Dermis blood vessel endothelial cell (primary cell): ENCODE data around the gene ASTN2. TPM values are rescaled to one million over a fixed set of nuclear protein-coding genes. Genes with fewer than 3 reads are reported as not detected.

Source experiments
- DNase-seq: peaks from one replicate; pipeline ENCODE4 v3.0.0; 2010
- total RNA-seq: library from RNA; depleted of rRNA; stranded (reverse); fragments of >200 nt; gene quantifications from 2 replicates; pipeline ENCODE4 v1.2.3, GENCODE V29; 2014

The ASTN2 gene
- total RNA-seq, 1 donor from 2014 or later: 1.9 TPM

DNA sequence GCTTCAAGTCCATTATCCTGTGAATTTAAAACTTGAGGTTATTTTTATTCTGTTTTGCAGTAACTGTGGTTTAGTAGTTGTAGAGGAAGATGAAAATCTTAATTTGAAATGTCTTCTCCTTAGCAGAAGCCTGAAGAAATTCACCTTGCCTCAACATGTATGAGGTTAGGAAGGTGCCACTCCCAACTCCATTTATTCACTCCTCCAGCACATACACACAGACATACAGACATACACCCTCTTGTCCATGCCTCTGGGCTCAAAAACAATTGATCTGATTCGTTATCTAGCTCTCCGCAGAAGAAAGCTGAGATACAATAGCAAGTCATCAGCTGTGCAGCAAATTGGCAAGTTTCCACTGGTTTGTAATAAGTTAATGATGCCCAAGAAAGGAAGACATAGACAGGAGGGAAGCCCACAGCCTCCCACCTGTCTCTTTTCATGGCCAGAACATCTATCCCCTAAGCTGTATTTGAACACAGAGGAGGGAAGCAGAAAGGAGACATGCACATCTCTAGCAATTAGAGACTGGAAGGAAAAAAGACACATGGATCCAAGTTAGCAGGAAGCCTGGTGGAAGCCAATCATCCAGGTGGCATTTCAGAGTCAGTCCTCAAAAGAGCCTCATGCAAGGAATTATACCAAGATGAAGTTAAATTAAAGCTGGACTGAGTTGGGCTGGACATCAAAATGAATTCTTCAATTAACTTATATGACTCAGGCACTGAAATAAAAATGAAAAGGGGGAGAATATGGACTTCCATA is 257.9 kb downstream of the ASTN2 start:
- no peak for DNase-seq

DNA sequence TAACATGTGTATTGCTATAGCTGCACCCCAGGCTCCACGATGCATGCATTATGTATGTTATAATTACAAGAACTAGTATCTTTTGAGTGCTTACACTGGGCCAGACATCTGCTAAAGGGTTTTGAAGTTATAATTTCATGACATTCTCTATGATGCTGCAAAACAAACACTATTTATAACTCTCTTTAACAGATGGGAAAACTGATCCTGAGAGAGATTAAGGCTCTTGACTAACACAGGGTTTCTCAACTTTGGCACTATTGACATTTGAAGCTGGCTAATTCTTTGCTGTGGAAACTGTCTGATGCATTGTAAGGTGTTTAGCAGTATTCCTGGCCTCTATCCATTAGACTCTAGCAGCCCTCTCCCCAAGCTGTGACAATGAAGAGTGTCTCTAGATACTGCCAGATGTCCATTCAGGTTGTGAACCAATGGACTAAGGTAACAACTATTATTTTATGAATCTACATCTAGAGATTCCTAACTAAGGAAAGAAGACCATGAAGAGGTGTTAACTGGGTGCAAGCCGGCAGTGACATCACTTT is 258.6 kb downstream of the ASTN2 start:
- DNase-seq: no peak

DNA sequence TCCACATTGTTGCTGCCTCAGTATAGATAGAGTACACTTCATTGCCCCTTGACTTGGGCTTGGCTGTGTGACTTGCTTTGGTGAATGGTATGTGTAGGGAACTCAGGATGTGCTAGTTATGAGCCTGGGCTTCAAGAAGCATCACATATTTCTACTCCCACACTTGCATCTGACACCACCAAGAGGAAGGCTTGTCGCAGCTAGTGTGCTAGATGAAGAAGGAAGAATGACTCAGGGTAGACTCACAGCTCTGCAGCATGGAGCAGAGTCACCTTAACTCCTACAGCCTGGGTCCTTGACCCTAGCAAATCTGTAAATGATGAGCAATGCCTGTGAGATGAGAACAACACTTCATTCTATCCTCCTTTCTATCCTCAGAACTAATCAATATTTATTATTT is 261.8 kb downstream of the ASTN2 start:
- DNase-seq: no peak

DNA sequence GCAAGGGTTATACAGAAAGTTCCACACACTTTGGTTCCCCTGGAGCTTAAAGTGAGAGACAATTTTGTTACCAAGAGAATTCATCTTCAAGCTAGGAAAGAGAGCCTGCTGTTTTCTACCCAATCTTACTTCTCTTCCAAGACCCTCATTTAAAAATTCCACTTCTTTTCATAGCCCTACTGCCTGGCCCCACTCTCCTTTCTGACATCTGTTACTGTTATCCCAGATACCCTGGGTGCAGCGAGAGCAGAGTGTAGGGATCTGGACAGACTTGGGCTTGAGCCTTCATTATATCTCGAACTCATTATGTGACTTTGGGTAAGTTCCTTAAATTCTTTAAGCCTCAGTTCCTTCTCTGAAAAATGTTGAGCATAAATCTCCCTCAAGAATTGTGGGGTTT is 263.1 kb downstream of the ASTN2 start:
- no peak for DNase-seq

DNA sequence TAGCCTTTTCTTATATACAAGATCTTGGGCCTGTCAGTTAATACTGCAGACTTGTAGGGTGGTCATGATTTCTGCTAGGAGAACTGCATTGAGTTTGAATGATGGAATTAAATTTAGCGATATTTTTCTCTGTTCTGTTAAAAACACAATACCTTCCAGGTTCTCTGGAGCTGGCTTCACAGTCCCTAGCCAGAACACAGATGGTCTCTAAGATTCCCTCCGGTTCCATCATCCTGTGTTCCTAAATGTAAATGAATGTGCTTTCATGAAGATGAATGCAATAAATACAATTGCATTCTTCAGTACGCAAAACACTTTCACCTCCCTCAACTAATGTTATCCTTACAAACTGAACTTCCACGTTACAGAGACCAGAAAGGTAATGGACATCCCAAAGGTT is 264.9 kb downstream of the ASTN2 start:
- DNase-seq: no peak

DNA sequence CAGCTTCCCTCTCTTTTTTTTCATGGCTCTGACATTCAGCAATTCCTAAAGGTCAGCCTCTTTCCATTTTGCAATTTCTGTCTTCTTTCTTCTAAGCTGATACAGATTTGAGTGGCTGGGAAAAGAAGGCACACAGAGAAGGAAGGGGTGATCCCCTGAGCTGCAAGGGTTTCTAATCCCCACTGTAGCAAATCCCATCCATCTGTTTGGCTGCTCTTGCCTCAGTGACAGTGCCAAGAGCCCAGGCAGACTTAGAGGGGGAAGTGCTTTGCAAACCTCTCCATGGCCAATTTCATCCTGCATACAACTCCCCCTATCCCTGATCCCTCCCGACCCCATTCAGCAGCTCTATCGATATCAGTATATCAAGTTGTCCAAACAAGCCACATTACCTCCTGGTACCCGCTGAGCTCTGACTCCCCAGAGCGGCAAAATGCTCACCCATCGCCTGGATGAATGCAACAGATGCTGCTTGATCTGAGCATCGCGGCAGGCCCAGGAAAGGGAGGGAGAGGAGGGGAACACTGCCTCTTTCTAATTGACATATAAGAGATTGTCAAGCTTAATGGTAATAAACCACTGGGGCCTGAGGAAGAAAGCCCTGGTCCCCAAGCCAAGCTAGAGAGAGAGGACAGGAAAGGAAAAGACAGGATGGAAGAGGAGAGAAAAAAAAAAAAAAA is 268.9 kb downstream of the ASTN2 start:
- no peak for DNase-seq

DNA sequence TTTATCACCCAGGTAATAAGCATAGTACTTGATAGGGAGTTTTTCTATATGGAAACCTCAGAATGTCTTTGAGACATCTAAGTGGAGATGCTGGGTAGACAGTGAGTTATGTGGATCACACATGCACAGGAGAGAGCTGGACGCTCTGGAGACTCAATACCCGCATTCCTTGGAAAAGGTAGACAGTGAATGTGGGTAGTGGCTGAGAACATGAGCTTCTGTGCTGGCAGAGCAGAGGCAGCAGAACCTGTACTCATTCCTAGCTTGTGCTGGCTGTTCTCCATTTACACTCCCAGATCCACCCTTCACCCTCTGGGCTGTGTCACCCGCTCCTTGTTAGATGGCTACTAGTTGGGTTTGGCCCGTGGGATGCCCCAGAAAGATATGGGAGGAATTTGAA is 269.8 kb downstream of the ASTN2 start:
- DNase-seq: no peak

DNA sequence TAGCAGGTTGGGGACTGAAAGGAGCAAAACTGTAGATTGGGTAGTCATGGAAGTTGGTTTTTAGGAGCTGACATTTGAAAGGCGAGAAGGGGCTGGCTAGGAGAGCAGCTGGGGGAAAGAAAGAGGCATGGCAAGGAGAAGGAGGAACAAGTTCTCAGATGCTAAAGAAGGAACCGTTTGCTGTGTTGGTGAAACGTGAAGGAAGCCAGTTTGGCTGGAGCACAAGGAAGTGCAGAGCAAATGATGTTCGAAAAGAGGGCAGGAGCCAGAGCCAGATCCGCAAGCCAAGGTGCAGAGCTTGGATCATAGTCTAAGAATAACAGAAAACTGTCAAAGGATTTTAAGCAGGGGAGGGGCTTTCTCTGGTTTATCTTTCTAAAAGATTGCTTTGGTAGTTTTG is 276.6 kb downstream of the ASTN2 start:
- no peak for DNase-seq

DNA sequence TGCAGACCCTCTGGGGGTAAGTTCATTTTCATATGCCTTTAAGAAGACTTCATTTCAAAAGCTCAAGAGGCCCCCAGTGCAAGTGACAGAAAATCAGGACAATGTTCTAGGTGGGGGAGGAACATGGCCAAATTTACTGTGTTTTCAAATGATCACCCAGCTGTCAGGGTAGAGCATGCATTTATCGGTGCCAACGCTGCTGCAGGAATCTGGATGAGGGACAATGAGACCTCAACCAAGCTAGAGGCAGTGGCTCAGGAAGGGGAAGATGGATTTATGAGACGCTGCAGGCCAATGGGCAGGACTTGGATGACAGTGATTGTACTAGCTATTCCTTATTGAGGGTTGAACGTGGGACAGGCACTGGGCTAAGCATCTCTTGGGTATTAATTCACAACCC is 278.4 kb downstream of the ASTN2 start:
- DNase-seq: no peak

DNA sequence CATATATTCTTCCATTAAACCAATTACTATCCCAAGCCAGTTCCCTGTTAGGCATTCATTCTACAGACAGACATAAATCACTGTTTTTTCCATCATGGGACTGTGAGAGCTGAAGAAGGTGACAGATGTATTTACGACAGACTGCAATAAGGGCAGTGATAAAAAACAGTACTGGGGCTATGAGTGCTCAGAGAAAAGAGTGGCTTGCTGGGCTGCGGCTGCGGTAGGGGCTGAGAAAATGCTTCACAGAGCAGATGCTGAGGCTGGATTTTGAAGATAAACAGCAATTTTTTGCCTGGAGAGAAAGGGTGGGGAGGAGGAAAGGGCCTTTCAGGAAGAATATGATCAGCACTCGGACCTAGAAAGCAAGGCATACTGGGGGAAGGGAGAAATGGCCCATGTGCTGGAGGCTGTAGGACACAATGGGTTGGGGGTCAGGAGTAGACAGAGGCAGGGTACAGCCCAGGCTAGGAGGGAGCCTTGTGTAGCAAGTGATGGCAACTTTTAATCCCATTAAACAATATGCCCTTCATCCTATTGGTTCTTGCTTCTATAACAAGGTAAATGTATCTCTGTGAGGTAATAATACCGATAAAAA is 279.3 kb downstream of the ASTN2 start:
- DNase-seq: no peak

DNA sequence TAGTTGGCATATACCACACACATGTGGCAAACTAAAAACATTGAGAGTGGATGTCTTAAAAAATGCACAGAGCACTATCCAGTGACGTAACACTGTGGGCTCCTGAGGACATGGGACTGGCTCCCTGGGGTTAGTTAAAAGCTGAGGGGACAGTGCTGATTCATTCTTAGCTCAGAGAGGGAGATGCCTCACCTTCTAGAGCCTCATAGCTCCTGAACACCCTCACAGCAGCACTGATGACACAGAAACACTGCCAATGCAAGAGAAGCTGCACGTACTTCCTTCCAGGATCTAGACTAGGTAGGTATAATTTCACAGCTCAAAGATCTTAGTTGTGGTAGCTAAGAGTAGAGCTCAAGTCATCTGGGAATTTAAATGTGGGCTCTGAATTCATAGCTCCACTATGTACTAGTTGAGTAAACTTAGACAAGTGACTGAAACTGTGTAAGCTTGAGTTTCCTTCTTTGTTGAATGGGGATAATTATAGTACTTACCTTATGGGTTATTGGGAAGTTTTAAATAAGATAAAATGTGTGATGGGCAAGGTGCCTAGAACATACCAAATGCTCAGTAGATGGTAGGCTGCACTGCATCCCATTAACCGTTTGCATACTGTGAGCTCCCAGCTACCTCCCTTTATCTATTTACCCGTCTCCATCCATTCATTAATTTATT is 279.9 kb downstream of the ASTN2 start:
- no peak for DNase-seq

DNA sequence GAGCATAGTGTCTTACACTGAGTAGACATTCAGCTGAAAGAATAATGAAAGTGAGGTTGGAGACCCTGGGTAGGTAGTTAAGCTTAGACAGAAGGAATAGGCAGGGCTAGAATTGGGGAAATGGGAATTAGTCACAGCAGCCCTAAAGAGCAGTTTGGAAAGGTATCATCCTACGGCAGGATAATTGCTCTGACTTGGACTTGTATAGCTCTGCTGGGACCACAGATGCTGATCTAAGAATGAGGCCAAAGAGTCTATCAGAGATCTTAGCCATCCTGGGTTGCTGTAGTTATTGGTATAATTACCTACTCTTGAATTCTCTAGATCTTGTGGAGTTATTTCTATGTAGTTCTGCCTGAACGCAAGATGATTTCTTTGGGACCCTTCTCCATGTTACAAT is 288.0 kb downstream of the ASTN2 start:
- DNase-seq: no peak

DNA sequence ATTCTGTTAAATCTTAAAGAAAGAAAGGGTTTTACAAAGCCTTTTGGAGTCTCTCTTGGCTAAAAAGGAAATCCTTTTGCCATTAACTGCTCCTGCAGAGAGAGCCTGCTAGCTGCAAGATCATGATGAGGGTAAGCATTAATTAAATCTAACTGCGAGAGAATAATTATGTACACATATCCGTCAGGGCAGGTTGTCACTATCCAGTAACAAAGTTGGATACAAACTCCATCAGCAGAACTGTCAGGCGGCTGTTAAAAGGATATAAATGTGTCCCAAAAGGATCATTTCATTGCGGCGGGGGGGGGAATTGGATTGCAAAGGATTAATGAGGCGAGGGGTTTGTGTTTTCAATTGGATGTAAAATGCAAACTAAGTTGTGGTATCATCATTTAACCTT is 289.3 kb downstream of the ASTN2 start:
- no peak for DNase-seq

DNA sequence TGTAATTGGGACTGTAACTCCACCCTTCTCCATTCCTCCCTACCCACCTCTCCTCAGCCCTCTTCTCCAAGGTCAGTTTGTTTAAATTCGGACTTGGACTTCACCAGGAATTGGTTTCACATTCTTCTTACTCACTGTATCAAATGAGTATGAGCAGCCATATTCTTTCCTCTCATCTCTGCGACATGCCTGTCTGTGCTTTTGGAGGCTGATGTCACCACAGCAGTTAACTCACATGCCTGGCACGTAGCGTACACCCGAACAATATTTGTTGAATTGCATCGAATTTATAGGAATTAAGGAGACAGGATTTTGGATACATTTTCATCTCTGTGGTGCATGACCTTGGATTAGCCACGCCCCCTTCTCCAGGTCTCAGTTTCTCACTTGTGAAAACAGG is 291.1 kb downstream of the ASTN2 start:
- DNase-seq: no peak

DNA sequence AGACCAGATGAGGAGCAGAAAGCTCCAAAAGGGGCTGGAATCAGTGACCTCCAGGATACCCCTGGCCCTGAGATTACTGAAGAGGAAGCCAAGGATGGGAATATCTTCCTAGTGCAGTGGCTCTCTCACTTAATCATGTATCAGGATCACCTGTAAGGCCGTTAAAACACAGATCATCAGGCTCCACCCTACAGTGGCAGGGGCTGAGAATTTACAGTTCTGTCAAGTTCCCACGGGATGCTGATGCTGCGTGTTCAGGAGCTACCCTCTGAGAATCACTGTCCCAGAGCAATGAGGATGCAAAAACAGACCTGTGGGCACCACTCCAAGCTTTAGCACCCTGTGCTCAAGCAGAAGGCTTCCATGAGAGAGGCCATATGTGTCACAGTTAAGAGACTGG is 291.9 kb downstream of the ASTN2 start:
- no peak for DNase-seq

DNA sequence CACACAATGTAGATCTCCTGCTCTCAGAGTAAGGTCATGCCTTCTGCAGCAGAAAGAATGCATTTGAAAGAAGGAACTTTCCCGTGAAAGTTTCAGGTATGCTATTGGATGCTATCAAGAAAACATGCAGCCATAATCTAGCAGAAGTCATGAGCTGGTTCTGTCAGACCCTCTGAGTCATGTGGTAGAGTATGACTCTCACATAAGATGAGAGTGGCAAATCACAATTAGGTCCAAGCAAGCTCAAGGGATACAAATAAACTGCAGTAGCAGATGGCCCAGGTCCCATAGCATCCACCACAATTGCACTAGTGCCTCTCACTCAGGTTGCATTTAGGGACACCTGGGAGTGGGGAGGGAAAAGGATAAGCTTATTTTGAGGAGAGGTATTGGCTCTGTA is 292.8 kb downstream of the ASTN2 start:
- no peak for DNase-seq

DNA sequence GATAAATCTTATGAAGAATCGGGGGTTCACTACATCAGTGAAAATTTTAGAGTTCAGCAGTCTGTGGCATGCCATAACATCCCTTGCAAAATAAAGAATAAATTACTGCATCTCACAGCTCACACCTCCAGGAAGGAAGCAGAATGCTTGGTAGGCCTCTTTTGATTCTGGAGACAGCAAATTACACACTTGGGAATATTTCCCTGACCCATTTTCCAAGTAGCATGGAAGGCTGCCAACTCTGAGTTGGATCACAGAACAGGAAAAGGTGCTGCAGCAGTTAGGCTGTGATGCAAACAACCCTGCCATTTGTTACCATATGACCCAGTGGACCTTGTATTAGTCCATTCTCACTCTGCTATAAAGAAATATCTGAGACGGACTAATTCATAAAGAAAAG is 293.5 kb downstream of the ASTN2 start:
- no peak for DNase-seq

DNA sequence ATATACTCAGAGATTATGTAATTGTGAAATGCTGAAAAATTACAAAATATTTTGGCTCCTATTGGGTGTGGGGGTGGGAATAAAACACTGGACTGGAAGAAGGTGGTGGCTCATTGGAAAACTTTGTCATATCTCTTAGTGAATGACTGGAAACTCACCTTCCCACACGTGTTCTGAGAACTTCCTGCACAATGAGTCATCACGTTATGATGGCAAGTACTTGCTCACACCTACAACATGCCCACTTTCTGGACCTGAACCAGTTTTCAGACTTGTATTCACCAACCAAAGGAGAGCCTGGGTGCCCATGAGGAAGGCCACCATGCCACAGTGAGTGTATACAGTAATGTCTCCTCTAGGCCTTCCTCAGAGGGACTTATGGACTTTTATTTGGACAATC is 294.8 kb downstream of the ASTN2 start:
- no peak for DNase-seq

DNA sequence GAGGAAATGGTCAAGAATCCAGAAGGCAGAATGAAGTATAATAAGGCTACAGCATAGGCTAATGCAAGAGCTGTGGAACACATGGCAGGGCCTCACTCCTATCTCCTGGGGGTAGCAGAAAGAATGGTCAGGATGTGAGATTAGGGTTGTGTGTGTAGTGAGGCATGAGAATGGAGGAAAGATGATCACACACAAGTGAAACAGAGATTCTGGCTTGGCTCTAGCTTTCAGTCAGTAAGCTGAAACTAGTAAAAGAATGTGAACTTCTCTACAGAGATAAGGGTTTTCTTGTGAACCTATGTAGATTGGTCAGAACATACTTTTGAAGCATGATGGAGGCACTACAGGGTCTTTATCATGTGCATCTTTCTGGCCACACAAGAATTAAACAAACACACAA is 298.8 kb downstream of the ASTN2 start:
- no peak for DNase-seq

DNA sequence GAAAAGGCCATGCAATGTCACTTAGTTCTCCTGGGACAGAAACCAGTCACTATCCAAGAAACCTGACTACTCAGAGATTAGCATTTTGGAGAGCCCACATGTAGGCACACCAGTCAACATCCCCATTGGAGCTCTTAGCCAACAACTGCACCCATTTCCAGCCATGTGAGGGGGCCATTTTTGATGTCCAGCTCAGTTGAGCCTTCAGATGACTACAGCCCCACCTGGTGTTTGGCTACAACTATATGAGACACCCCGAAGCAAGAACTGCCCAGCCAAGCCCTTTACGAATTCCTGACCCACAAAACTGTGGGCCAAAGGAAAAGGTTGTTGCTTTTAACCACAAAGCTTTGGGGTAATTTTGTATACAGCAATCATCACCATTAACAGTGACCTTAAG is 300.1 kb downstream of the ASTN2 start:
- no peak for DNase-seq

DNA sequence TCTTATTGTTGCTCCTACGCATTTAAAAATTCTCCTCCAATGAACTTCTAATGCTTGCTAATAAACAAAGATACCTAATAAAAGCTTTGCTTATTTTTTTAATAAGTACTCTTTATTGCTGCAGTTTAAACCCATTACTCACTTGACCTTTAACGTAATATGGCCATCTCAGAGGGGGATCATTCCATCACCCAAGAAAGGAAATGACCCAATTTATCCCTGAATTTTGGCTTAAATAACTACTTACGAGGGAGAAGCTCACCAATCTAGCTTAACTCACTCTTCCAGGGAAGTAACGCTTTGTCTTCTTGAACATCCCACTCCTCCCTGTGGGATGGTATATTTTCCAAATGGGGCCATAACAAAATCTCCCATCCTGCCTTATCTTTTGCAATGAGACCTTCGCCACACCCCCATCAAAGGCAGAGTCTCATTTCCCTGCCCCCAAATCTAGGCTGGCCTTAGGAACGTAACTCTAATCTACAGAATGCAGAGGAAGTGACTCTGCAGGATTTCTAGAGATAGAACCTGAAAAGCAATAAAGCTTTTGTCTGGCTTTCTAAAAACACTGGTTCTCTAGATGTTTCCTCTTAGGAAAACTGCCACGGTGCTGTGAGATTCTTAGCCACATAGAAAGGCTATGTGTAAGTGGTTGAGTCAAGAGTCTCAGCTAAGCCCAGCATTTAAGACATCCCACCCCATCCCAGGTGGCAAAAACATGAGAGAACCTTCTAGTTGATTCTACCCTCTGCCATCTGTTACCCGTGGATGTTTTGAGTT is 310.0 kb downstream of the ASTN2 start:
- no peak for DNase-seq

DNA sequence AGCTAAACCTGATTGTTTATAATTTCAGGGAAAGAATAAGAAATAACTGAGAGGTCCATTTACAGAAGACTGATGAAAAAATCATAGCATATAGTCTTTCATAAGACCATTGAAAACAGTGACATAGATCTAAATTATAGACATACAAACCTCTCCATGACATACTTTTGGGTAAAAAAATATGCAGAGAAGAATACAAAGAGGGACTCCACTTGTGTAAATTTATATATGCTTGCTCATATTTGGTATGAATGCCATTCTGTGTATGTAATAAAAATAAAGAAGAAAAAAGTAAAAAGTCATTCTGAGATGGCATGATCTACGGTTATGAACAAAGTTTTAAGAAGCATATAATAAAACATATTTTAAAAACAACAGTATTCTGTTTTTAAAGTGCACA is 310.7 kb downstream of the ASTN2 start:
- DNase-seq: no peak
